ENCODE data around the gene PABPN1.
"Not testable (repeated sequence)": the region's sequence is repeated elsewhere in the genome, so short reads cannot be mapped to it uniquely, and the experiment has no call there.

The PABPN1 gene

GRCh38 chr14:23301969-23302289 is 19.3 kb upstream of the PABPN1 start:
- DNase-seq: no peak

- peak; percentile 69 for DNase-seq
These were observed 18.7 kb upstream of the PABPN1 start, which contains the start of gene PPP1R3E for GRCh38 chr14:23302290-23303225. TSS of gene PPP1R3E (minus strand) at chr14:23302859. CDS start at chr14:23302576, 283 bp downstream.

- peak; percentile 71 for DNase-seq
These were observed 14.7 kb upstream of the PABPN1 start, which contains the start of gene BCL2L2 for GRCh38 chr14:23306412-23307145. TSS of gene BCL2L2 (plus strand) at chr14:23306833. CDS start at chr14:23307768, 935 bp downstream.

- no peak for DNase-seq
These were observed 14.1 kb upstream of the PABPN1 start for GRCh38 chr14:23307146-23307530.

- no peak for DNase-seq
These were observed 13.3 kb upstream of the PABPN1 start for GRCh38 chr14:23307687-23308644.

- no peak for DNase-seq
These were observed 12.4 kb upstream of the PABPN1 start for GRCh38 chr14:23308721-23309445.

GRCh38 chr14:23310546-23310945 is 10.7 kb upstream of the PABPN1 start:
- DNase-seq: no peak

GRCh38 chr14:23316300-23316699 is 5.0 kb upstream of the PABPN1 start:
- DNase-seq: no peak

GRCh38 chr14:23319746-23320583 is 1.3 kb upstream of the PABPN1 start:
- no peak for DNase-seq

- no peak for DNase-seq
These were observed 603 bp downstream of the PABPN1 start for GRCh38 chr14:23321572-23322547.

GRCh38 chr14:23322568-23323517 is 1.6 kb downstream of the PABPN1 start:
- no peak for DNase-seq

- no peak for DNase-seq
These were observed 2.7 kb downstream of the PABPN1 start for GRCh38 chr14:23323838-23324454.

GRCh38 chr14:23324455-23324846 is 3.2 kb downstream of the PABPN1 start:
- DNase-seq: no peak

GRCh38 chr14:23324993-23325392 is 3.7 kb downstream of the PABPN1 start:
- no peak for DNase-seq

- DNase-seq: not testable (repeated sequence)
These were observed 4.5 kb downstream of the PABPN1 start for GRCh38 chr14:23325746-23326145.

- no peak for DNase-seq
These were observed 5.5 kb downstream of the PABPN1 start for GRCh38 chr14:23326491-23327332.

Measured in NCI-H526 treated with DMSO at 0.1 percent for 48 hours (cell line).